ENCODE measurements around the gene FNDC3B.
"Not testable (repeated sequence)": the region's sequence is repeated elsewhere in the genome, so short reads cannot be mapped to it uniquely, and the experiment has no call there.

DNA sequence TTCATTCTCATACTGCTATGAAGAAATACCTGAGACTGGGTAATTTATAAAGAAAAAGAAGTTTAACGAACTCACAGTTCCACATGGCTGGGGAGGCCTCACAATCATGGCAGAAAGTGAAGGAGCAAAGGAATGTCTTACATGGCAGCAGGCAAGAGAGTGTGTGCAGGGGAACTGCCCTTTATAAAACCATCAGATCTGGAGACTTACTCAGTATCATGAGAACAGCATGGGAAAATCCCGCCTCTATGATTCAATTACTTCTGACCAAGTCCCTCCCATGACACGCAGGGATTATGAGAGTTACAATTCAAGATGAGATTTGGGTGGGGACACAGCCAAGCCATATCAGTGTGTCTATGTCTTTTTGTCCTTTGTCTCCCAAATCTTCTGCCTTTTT lies 49.1 kb upstream of the FNDC3B start:
- TF ChIP-seq POLR2AphosphoS5, POLR2A (IDR thresholded peaks at IDR 0.05): not testable (repeated sequence)
- TF ChIP-seq, protein P1, sequence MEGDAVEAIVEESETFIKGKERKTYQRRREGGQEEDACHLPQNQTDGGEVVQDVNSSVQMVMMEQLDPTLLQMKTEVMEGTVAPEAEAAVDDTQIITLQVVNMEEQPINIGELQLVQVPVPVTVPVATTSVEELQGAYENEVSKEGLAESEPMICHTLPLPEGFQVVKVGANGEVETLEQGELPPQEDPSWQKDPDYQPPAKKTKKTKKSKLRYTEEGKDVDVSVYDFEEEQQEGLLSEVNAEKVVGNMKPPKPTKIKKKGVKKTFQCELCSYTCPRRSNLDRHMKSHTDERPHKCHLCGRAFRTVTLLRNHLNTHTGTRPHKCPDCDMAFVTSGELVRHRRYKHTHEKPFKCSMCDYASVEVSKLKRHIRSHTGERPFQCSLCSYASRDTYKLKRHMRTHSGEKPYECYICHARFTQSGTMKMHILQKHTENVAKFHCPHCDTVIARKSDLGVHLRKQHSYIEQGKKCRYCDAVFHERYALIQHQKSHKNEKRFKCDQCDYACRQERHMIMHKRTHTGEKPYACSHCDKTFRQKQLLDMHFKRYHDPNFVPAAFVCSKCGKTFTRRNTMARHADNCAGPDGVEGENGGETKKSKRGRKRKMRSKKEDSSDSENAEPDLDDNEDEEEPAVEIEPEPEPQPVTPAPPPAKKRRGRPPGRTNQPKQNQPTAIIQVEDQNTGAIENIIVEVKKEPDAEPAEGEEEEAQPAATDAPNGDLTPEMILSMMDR (IDR thresholded peaks at IDR 0.05 in 8 of 11, conservative IDR thresholded peaks at IDR 0.05 in 3 of 11) = not testable (repeated sequence)
